DMS114 treated with DMSO at 0.1 percent for 48 hours (cell line): ENCODE results near the gene CENPS.
A peak's percentile ranks its signal among the peaks of the same experiment; 100 is the strongest.
"Not testable (repeated sequence)": the region's sequence is repeated elsewhere in the genome, so short reads cannot be mapped to it uniquely, and the experiment has no call there.

Experiments
- DNase-seq: peaks from one replicate; lab custom pipeline; 2025; ENCODE audit not compliant: unreplicated experiment; lab: John Stamatoyannopoulos, UW

The CENPS gene

DNA sequence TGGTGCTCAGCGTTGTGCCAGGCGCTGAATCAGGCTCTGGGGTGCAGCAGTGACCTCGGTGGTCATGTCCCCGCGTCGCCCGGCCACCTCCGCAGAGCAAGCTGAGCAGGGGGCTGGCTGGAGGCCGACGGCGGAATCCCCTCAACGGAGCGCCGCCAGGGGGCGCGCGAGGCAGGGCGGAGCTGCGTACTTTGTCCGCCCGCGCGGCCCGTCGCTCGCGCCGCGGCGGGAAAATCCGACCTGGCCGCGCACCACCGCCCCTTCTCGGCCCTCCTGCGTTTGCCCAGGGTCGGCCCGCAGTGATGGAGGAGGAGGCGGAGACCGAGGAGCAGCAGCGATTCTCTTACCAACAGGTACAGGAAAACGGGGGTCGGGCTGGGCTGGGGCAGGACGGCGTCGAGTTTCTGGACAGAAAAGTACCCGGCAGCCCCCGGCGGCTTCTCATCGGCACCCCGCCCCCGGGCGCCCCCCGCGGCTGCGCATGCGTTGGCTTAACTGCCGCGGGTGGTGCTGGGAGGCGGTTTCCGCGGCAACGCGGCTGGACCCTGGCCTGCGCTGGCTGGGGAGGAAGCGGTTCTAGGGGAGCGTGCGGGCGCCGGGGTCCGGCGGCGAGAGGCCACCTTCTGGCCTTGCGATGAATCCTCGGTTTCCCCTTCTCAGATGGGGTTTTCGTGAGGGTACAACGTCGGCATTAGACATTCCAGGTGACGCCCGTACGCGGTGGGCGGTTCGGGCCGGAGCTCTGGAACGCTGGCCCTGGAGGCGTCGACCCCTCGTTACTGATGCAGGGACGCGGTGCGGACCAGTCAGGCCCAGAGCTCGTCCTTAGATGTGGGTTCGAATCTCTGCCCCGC lies at the start of gene CENPS:
Gene CENPS (plus strand): TSS at position 218 of the 854 bp plus-strand sequence. CDS start 85 bp downstream, at position 303.
- DNase-seq, result peak; percentile 84

GRCh38 chr1:10380594-10381275 lies 49.5 kb upstream of the CENPS start:
- DNase-seq, result no peak

- DNase-seq, result no peak
Measured at GRCh38 chr1:10383630-10384029, 46.6 kb upstream of the CENPS start.

DNA sequence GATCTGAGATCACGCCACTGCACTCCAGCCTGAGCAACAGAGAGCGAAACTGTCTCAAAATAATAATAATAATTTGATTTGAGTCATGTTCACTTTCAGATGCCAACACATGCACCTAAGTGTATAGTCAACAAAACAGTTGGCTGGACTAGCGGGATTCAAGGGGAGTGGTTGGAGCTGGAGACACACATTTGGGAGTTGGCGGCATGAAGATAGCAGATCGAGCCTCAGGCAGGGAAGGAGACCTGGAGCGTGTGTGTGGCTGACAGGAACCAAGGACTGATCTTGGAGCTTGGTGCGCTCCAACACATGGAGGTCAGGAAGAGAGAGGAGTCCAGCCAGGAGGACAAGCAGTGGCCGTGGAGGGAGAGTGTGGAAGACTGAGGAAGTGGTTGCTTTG lies 46.0 kb upstream of the CENPS start:
- no peak for DNase-seq

GRCh38 chr1:10386761-10387676 lies 43.2 kb upstream of the CENPS start:
- no peak for DNase-seq

GRCh38 chr1:10387677-10388386 lies 42.4 kb upstream of the CENPS start:
- no peak for DNase-seq

DNA sequence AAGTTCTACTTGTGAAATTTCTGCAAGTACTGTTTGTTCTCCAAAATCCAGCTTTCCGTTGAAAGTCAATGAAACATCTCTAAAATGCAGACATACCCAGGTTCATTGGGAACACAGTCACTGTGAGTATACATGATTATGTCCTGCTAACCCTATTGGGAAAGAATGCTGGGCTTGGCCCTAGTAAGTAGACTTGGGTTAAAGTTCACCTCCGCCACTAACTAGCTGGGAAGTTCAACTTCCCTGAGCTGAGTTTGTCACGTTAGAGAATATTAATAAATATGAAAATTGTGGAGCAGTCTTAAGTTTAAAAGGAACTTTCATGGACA lies 41.9 kb upstream of the CENPS start:
- DNase-seq, result no peak

- no peak for DNase-seq
Measured at GRCh38 chr1:10389271-10389973, 40.8 kb upstream of the CENPS start.

- no peak for DNase-seq
Measured at GRCh38 chr1:10396870-10397269, 33.4 kb upstream of the CENPS start.

DNA sequence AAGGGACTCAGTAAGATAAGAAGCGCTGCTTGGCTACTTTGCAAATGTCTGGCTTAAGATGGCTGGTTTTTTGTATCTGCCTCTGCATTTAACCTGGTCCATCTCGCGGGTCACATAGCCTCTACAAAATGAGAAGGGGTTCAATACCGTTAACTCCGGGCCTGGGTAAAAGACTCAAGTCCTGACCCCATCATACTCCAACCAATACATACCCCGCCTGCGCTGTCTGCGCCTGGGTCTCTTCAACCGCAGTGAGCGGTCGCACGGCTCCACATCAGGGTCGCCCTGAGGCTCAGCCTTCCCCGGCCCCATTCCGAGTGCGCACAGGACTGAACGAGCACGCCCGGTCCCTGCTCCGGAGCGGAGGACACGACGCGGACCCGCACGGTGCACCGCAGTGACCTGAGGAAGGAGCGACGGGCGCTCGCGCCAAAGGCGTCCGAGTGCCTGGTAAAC lies 31.9 kb upstream of the CENPS start:
- DNase-seq, result no peak

DNA sequence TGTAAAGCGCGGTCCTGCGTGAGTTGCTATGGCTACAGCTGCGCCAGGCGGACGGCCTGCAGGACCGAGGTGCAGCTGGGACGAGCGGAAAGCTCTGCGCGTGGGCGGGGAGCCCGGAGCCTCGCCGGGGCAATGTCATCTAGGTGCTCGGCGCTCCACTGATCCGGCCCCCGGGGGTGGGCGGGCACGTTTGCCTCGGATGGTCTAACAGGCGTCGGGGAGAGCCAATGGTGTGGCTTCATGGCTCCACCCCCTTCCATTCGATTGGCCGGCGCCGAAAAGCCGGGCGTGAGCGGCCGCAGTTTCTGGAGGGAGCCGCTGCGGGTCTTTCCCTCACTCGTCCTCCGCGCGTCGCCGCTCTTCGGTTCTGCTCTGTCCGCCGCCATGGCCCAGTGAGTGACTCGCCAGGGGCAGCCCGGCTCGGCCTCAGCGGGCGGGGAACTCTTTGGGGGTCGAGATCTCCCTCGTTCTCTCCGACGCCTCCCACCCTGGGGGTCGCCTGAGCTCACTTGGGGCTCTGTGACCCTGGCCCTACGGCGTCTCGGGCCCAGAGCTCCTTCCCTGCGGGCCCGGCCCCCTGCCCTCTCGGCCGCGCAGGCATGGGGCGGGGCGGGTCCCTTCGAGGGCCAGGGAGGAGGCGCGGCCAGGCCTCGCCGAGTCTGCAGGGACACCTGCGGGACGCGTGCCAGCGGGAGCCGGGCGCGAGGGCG lies 31.3 kb upstream of the CENPS start, which contains the start of gene PGD:
Gene PGD (plus strand): TSS at position 331 of the 710 bp plus-strand sequence. CDS start 54 bp downstream, at position 385.
- DNase-seq, result peak; percentile 95

- DNase-seq, result no peak
Measured at GRCh38 chr1:10399444-10399941, 30.7 kb upstream of the CENPS start.

- no peak for DNase-seq
Measured at GRCh38 chr1:10400013-10400412, 30.2 kb upstream of the CENPS start.

- DNase-seq, result no peak
Measured at GRCh38 chr1:10401281-10401680, 29.0 kb upstream of the CENPS start.

GRCh38 chr1:10402729-10403274 lies 27.4 kb upstream of the CENPS start:
- DNase-seq, result no peak

GRCh38 chr1:10407201-10407600 lies 23.0 kb upstream of the CENPS start:
- no peak for DNase-seq

- no peak for DNase-seq
Measured at GRCh38 chr1:10415211-10415930, 14.9 kb upstream of the CENPS start.

DNA sequence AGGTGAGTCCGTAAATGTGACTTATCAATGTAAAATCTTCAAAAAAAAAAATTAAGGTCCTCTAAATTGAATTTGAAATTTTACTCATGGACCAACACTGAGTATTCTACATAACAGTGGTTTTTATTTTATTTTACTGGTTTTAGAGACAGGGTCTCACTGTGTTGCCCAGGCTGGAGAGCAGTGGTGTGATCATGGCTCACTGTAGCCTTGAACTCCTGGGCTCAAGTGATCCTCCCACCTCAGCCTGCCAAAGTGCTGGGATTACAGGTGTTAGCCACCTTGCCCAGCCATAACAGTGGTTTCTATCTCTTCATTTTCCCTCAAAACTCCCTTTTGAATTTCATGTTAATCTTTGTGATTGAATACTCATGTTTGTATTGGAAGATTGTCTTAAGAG lies 14.3 kb upstream of the CENPS start:
- not testable (repeated sequence) for DNase-seq
